Uterus (tissue), 4 donors: ENCODE results near the gene CRABP1. TPM values are rescaled to one million over a fixed set of nuclear protein-coding genes. Genes with fewer than 3 reads are reported as not detected.

Experiments
- DNase-seq, 2 donors: peaks; one replicate each; pipeline ENCODE4 v3.0.0-alpha.2; 2019 to 2020
- H3K27ac ChIP-seq, 2 donors: fragments of 200-600 bp; sonication (generic); 1 replicate in 1 of 2; 2 replicates in 1 of 2; pipeline ENCODE4 v1.5.1; 2016 to 2018
- H3K27me3 ChIP-seq, 2 donors: fragments of 200-600 bp; sonication (generic); one replicate each; pipeline ENCODE4 v1.5.1; 2018 to 2019; ENCODE audit warnings: control low read depth in 1 of 2
- H3K36me3 ChIP-seq, 2 donors: fragments of 200-600 bp; sonication (generic); one replicate each; pipeline ENCODE4 v1.5.1; 2019; ENCODE audit warnings: control low read depth in 1 of 2
- H3K4me1 ChIP-seq, 2 donors: fragments of 200-600 bp; sonication (generic); one replicate each; pipeline ENCODE4 v1.5.1; 2018 to 2019; ENCODE audit warnings: control low read depth in 1 of 2
- H3K4me3 ChIP-seq, 2 donors: fragments of 200-600 bp; sonication (generic); 1 replicate in 1 of 2; 2 replicates in 1 of 2; pipeline ENCODE4 v1.5.1; 2018 to 2019; ENCODE audit warnings: mild to moderate bottlenecking in 1 of 2
- H3K9me3 ChIP-seq, 2 donors: fragments of 200-600 bp; sonication (generic); one replicate each; pipeline ENCODE4 v1.5.1; 2019; ENCODE audit warnings: control low read depth in 1 of 2
- POLR2A ChIP-seq, 2 donors: fragments of 450-650 bp; IDR thresholded peaks; one replicate each; pipeline ENCODE4 v1.6.1; 2016; ENCODE audit warnings: antibody characterized with exemption in 2 of 2, mild to moderate bottlenecking in 1 of 2, moderate library complexity in 1 of 2
- intact Hi-C: fragments of 100-400 bp; cut with DNase I; formaldehyde crosslinking; loops from one replicate; pipeline ENCODE4 v1.15.1; 2023; ENCODE audit warnings: low total_unique reads
- total RNA-seq, 4 donors: library from RNA; depleted of rRNA in 3 of 4; stranded (reverse); fragments of >200 nt in 3 of 4; gene quantifications; one replicate each; pipeline versions ENCODE4 v1.1.0 to v1.2.4, GENCODE V29; 2014 to 2023
- TF ChIP-seq, protein P1 (sequence below), 4 experiments: fragments of 200-600 bp in 2 of 4; fragments of 450-650 bp in 2 of 4; sonication (generic) in 2 of 4; IDR thresholded peaks; one replicate each; pipeline ENCODE4 v1.5.1; 2016 to 2019; ENCODE audit warnings: antibody characterized with exemption in 4 of 4, mild to moderate bottlenecking in 2 of 4, moderate library complexity in 1 of 4
- donor health status: DM: yes; HTN: yes; CAD: no.

The CRABP1 gene
- total RNA-seq: 1 to 10 TPM in 1 of 4 donors, not detected in 3; 3.4 TPM

- no peak for TF ChIP-seq POLR2A (IDR thresholded peaks at IDR 0.05)
- TF ChIP-seq, protein P1, sequence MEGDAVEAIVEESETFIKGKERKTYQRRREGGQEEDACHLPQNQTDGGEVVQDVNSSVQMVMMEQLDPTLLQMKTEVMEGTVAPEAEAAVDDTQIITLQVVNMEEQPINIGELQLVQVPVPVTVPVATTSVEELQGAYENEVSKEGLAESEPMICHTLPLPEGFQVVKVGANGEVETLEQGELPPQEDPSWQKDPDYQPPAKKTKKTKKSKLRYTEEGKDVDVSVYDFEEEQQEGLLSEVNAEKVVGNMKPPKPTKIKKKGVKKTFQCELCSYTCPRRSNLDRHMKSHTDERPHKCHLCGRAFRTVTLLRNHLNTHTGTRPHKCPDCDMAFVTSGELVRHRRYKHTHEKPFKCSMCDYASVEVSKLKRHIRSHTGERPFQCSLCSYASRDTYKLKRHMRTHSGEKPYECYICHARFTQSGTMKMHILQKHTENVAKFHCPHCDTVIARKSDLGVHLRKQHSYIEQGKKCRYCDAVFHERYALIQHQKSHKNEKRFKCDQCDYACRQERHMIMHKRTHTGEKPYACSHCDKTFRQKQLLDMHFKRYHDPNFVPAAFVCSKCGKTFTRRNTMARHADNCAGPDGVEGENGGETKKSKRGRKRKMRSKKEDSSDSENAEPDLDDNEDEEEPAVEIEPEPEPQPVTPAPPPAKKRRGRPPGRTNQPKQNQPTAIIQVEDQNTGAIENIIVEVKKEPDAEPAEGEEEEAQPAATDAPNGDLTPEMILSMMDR (IDR thresholded peaks at IDR 0.05): no peak
- H3K27ac ChIP-seq: no peak within 1 kb of the TSS
- peaks cover 0 to 5% of the 10 kb centered on the region in 2 donors for H3K27me3 ChIP-seq
- H3K36me3 ChIP-seq: no peaks in the 10 kb centered on the region
- no peak for DNase-seq
- H3K4me1 ChIP-seq: peaks cover 0 to 5% of the 10 kb centered on the region in 2 donors
- intact Hi-C loops: no loop called here
- H3K4me3 ChIP-seq: no peak within 1 kb of the TSS
- no peaks in the 10 kb centered on the region for H3K9me3 ChIP-seq
Measured at GRCh38 chr15:78340231-78341056, at the start of gene CRABP1. Gene CRABP1 (plus strand): TSS chr15:78340353. CDS start chr15:78340429, 76 bp downstream.

GRCh38 chr15:78291052-78291451 is 49.1 kb upstream of the CRABP1 start:
- intact Hi-C loops: no loop called here
- H3K27ac ChIP-seq: no peak overlapping the region
- H3K27me3 ChIP-seq: no peaks in the 10 kb centered on the region
- no peak overlapping the region for H3K4me3 ChIP-seq
- TF ChIP-seq POLR2A (IDR thresholded peaks at IDR 0.05): no peak
- no peaks in the 10 kb centered on the region for H3K36me3 ChIP-seq
- H3K9me3 ChIP-seq: no peaks in the 10 kb centered on the region
- no peak for DNase-seq
- H3K4me1 ChIP-seq: no peaks in the 10 kb centered on the region

DNA sequence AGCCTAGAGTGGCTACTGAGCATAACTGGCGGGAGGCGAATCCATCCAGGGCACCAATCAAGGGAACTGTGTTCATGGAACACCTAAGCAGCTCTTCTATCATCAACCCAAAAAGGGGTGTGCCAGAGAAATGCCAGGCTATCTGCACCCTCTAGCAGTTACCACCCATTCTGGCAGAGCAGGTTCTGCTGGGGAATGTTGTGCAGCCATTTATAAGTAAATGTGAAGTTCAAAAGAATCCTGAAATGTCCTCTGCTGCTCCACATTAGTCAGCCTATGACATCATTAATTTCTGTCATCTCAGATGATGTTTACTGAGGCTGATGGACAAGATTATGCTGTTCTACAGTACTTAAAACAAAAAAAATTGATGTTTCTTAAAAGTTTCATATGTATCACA is 48.5 kb upstream of the CRABP1 start:
- Histone ChIP-seq H3K4me3 (no peak overlapping the region), H3K36me3 (no peaks in the 10 kb centered on the region), H3K4me1 (no peaks in the 10 kb centered on the region), H3K27ac (no peak overlapping the region), H3K9me3 (no peaks in the 10 kb centered on the region), H3K27me3 (no peaks in the 10 kb centered on the region)
- DNase-seq: no peak
- intact Hi-C loops: no loop called here
- TF ChIP-seq, protein P1 (IDR thresholded peaks at IDR 0.05): no peak
- TF ChIP-seq POLR2A (IDR thresholded peaks at IDR 0.05): no peak

DNA sequence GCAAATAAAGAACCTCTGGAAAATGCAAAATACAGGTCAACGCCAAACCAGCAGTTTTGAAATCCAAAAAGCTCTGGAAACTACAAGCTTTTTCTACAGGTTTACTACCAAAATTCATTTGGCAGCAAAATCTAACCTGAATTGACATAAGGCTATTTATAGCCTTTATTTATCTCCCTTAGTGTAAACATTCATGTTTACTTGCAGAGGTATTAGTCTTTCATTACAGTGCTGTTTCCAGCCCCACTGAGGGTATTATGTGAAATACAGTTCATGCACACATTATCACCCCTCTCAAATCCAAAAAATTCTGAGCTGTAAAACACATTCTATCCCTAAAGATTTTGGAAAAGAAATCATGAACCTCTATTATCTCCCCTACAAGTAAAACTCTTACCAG is 47.9 kb upstream of the CRABP1 start:
- intact Hi-C loops: no loop called here

DNA sequence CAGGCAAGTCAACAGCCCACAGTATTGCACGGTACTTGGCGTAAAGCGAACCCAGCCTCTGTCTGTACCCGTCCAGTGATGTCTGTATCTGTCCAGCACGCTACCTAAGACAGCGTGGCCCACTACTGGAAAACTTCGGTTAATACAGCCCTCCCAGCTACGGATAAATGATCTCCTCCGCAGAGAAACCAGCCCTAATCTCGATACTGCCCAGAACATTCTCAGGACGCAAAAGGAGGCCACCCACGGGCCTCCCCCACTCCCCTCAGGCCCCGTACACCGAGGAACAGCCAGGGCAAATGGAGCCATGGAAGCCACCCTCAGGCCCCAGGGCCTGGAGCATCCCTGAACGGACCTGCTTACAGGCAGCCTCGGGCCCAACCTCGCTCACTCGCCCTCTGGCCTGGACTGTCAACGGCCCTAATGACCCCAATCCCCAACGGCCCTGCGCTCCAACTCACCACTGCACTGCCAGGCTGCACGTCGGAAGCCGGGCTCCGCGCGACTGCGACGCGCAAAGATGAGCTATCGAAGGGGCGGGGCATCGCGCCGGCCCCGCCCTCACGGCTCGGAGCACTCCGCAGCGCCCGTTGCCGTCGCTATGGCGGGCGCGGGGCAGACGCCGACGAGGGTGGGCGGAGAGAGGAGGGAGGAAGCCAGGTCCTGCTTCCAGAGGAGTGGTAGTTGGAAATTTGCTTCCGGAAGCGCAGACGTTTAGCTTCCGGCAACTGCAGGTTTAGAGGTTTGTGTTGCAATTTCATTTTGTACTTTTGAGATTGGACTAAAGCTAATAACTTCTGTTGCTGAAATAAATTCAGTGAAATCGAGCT is 40.8 kb upstream of the CRABP1 start, which contains the start of gene SKIC8:
Gene SKIC8 (minus strand): TSS at position 509 of the 830 bp plus-strand sequence. CDS start 3,923 bp downstream, outside the sequence.
- Histone ChIP-seq H3K27ac (peak within 1 kb of the TSS; percentile 72 to 75), H3K27me3 (no peaks in the 10 kb centered on the region), H3K9me3 (no peaks in the 10 kb centered on the region), H3K4me1 (peaks cover 0 to 10% of the 10 kb centered on the region in 2 donors), H3K36me3 (no peaks in the 10 kb centered on the region), H3K4me3 (peak within 1 kb of the TSS; percentile 84 to 91)
- peak; percentile 30 to 81 for TF ChIP-seq POLR2A (IDR thresholded peaks at IDR 0.05)
- TF ChIP-seq, protein P1 (IDR thresholded peaks at IDR 0.05): peak in 1 of 4 experiments; percentile 22
- DNase-seq: peak; percentile 88 to 93
- intact Hi-C loops: no loop called here

More for the DNA sequence above, 47.9 kb upstream of the CRABP1 start:
- DNase-seq: no peak
- H3K36me3 ChIP-seq: no peaks in the 10 kb centered on the region
- TF ChIP-seq POLR2A (IDR thresholded peaks at IDR 0.05): no peak
- TF ChIP-seq, protein P1 (IDR thresholded peaks at IDR 0.05): no peak
- H3K4me1 ChIP-seq: peaks cover 0 to under 1% of the 10 kb centered on the region in 2 donors
- H3K9me3 ChIP-seq: no peaks in the 10 kb centered on the region
- H3K27ac ChIP-seq: no peak overlapping the region
- no peaks in the 10 kb centered on the region for H3K27me3 ChIP-seq
- H3K4me3 ChIP-seq: no peak overlapping the region
